CD4-positive, alpha-beta T cell treated with Interleukin-6 for 4 hours (primary cell): Measurements from ENCODE around the gene CCT3.

Experiments used
- DNase-seq: peaks from one replicate; pipeline ENCODE4 v3.0.0-alpha.2; 2020; ENCODE audit warnings: mixed read lengths

Gene CCT3

DNA sequence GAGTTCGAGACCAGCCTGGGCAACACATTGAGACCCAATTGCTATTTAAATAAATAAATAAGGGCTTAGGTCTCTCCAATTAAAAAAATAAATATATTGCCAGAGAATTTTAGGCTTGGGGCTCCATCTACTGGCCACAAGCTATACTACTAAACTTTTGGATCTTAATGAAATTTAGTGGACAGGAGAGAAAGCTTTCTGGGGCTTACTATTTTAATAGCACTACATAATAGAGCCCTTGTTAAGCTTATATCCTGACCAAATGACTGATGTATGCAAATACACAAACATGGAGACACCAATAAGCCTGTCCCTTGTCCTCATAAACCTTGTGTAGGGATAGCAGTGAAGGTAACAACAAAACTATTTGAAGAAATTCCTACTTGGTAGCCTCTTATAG lies 18.4 kb downstream of the CCT3 start:
- DNase-seq, result peak; percentile 21

DNA sequence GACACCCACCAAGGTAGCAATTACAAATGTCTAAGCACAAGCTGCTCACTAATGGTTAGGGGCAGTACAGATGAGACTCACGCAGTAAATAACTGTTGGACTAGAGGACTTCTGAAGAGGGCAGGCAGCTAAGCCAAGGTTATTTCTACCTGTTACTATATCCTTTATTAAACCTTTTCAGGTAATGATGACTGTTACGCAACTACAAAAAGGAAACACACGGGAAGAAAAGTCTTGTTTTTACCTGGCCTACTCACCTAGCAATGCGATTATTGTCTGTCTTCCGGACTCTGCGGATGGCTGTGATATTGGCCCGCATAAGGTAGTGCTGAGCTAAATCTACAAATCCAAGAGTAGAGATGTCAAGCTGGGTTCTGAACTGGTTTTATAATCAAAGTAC lies 21.2 kb downstream of the CCT3 start:
- DNase-seq, result no peak

DNA sequence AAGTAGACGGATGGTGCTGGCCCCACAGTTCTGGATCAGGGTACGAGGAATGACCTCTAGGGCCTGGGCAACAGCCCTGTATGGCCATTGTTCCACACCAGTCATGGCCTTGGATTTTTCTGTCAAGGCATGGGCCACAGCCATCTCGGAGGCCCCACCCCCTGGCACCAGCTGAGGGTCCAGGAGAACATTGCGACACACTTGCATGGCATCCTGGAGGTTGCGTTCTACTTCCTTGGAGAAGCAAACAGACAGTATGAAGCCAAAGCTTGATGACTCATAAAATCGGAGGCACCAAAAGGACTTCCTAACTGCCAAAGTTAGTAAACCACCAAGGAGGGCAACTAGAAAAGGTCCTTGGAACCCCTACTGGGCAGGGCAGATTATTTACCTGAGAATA lies 27.1 kb downstream of the CCT3 start:
- DNase-seq, result no peak

DNA sequence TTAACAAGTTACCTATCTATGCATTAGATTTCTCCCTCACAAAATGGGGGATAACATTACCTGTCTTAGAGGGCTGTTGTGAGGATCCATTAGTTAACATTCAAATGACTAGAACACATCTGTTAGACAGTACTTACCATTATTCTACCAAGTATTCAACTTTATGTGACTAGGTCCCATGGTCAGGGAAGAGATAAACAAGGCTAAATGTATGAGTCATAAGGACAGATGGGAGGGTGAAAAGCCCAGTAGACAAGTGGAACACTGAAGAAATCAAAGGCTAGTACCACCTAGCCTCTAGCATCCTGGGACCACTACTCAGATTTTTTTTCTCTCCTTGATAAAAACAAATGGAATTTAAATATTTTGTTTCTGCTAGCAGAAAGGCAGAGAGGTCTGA lies 30.0 kb downstream of the CCT3 start:
- DNase-seq, result no peak

DNA sequence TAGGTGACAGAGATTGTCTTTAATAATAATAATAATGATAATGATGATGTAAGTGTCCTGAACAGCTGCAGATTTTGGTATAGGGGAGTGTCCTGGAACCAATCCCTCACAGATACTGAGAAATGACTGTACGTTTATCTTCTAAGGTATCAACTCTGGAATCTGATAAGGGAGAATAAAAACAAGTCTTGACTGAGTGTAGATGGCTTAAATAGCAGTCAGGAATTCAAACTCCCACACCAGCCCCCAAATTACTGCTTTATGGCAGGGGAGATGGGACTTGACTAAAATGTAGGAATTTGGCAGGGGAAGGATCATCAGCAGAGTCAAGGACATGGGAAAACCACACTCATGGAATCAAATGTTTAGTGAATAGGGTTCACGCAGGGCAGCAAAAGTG lies 32.9 kb downstream of the CCT3 start:
- no peak for DNase-seq

DNA sequence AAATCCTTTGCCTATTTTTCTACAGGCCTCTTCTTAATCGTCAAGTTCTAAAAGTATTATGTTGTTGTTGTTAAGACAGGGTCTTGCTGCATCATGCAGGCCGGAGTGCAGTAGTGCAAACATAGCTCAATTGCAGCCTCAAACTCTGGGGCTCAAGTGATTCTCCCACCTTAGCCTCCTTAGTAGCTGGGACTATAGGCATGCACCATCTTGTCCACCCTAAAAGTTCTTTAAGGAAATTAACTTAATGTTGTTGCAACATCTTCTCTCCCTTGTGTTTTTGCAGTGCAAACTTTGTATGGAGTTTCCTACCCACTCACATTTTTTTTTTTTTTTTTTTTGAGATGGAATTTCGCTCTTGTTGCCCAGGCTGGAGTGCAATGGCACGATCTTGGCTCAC lies 34.9 kb downstream of the CCT3 start:
- no peak for DNase-seq

DNA sequence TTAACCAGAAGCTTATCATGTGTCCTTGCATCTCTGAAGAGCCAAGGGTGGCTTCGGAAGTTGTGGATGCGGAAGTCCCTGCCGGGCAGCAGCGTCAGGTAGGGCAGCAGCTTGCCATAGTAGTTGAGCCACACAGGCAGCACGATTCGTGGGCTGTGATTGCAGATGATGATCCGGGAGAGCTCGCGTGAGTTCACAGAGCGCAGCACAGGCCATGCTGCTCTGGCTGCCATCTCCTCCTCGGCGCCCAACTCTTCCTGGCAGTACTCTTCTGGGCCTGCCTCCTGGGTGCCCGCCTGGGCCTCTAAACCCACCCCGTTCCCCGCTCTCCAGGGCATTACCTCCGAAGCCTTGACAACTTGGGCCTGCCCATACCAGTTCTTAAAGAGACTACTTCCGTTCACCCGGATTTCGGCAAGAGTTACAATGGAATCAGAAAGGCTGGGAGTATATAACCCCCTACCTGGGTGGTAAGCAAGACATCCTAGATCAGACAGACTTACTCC lies 39.2 kb downstream of the CCT3 start, which contains the start of gene VHLL:
TSS of gene VHLL (minus strand) at position 456 of the 506 bp plus-strand sequence. CDS start at position 338, 118 bp downstream.
- DNase-seq, result no peak

DNA sequence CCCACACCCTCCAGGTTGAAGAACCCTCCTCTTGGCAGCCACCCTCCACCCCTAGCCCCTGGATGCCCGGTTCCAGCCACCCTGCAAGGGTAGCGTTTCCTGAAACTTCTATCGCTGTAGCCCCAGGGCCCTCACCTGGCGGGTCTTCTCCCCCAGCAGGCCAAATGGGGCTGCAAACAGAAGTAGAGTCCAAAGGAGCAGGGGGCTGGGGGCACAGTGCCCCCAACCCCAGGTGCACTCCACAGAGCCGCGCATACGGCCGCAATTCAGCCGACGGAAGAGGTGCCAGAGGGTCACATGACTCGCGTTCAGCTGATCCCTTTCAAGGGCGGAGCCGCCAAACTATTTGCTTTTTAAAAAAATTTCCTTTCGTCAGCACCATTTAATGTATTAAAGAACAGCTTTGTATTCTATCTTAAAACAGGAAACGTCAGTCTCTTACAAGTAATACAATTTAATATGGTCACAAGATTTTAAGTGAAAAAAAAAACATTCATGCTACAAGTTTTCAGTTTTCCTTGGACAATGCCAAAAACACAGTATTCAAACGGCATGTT lies 42.6 kb downstream of the CCT3 start, which contains the start of gene GLMP:
TSS of gene GLMP (minus strand) at position 289 of the 557 bp plus-strand sequence. CDS start at position 255, 34 bp downstream.
- DNase-seq, result peak; percentile 69

DNA sequence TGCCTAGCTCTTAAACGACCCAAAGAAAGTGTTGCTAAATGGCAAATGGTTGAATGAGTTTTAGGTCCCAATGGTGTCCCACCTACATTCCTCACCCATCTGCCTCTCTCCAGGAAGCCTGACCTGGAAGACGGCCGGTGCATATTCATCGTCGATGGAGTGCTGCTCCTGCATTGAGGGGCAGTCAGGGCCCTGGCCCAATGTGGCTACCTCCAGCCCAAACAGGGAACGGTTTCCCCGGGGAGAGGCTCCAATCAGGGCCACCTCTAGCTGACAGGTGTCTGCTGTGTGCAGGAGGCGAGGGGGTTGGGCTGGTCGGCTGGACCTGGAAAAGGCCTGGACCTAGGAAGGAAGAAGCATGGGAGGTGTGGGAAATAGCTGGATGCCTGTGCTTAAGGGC lies 44.2 kb downstream of the CCT3 start:
- DNase-seq, result no peak

DNA sequence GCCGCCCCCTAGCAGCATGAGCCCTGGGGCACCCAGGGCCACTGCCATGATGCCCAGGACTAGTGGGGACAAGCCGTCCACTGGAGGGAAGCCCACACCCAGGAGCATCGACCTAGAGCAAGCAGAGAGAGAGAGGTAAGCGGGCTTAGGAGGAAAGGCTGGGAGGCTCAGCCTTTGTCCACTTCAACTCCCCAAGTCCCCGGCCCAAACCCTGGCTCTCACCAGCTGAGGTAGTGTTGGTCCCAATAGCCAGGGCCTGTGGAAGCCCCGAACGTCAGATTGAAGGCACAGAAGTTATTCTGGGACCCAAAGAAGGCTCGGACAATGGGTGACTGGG lies 45.0 kb downstream of the CCT3 start:
- no peak for DNase-seq

DNA sequence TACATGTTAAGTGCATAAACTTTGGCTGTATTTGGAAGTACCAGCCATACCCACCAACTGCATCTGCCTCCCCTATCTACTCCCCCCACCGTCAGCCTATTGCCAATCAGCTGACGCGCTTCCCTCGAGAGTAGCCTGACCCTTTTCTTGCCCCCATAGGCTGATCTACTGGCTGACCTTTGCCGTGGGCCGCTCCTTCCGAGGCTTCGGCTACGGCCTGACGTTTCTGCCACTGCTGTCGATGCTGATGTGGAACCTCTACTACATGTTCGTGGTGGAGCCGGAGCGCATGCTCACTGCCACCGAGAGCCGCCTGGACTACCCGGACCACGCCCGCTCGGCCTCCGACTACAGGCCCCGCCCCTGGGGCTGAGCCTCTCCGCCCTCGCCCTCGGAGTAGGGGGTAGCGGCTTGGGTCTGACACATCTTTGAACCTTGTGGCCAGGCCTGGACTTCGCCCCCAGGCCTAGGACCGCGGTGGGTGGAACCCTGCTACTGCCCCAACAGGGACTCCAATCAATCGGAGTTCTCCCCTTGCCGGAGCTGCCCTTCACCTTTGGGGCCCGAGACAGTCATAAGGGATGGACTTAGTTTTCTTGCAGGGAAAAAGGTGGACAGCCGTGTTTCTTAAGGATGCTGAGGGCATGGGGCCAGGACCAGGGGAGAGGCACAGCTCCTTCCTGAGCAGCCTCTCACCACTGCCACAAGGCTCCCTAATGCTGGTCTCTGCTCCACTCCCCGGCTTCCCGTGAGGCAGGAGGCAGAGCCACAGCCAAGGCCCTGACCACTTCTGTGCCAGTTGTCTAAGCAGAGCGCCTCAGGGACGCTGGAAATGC lies 46.6 kb downstream of the CCT3 start:
- DNase-seq, result peak; percentile 35

DNA sequence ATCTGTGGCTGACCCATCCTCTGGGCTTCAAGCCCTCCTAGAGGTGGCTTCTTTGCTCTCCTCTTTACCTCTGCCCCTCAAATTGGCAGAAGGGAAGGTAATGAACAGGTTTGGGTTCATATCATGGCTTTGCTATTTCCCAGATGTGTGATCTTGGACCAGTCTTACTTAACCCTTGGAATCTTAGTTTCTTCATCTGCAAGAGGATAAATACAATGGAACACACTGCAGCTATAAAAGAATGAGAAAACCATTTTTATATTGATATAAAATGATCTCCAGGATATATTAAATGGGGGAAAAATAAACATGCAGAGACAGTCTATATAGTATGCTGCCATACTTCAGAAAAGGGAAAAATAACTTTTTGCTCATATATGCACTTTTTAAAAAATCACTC lies 48.2 kb downstream of the CCT3 start:
- DNase-seq, result no peak

DNA sequence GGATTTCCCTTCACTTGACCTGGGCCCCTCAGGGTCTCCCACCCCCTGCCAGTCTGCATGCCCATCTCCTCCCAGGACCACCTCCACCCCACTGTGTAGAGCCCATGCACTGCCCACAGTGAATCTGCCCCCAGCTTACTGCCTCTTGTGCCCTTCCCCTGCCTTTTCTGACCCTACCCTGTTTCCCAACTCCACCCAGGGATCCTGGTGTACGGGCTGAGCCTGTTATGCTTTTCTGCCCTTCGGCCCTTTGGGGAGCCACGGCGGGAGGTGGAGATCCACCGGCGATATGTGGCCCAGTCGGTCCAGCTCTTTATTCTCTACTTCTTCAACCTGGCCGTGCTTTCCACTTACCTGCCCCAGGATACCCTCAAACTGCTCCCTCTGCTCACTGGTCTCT lies 52.0 kb downstream of the CCT3 start:
- DNase-seq, result no peak

DNA sequence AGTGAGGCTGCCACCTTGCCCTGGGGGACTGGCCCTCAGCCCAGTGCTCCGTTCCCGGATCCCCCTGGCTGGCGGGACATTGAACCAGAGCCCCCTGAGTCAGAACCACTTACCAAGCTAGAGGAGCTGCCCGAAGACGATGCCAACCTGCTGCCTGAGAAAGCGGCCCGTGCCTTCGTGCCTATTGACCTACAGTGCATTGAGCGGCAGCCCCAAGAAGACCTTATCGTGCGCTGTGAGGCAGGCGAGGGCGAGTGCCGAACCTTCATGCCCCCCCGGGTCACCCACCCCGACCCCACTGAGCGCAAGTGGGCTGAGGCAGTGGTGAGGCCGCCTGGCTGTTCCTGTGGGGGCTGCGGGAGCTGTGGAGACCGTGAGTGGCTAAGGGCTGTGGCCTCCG lies 52.7 kb downstream of the CCT3 start:
- no peak for DNase-seq

DNA sequence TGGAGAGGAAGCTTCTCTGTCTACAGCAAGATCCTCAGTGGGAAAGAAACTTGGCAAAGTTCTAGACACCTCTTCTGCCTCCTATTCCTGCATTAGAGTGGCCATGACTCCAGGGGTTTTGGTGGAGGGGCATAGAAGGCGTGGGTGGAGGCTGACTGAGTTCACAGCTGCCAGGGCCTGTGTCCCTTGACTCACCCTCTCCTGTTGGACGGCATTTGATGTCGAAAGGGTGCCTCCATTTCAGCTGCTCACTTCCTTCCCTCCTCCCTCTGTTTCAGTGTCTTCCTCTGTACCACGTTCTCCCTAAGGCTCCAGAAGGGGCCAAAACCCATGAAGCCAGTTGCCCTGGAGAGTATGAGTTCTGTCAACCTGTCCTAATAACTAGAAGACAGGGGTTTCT lies 53.3 kb downstream of the CCT3 start:
- DNase-seq, result no peak

DNA sequence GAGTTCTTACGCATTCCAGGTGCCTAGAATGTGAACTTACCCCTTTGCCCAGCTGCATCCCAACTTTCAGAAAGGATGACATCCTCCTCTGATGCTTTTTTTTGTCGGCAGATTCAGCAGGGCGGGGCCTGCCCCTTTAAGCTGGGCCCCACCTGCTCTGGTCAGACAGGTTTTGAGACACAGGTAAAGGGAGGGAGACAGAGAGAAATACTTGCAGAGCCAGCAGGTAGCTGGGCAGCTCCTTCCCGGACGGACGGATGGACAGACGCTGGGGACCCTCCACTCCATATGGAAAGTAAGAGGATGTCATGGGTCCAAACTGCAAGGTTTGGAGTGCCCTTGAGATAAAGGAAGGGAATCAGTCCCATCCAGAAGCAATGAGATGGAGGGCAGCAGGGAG lies 54.0 kb downstream of the CCT3 start, which contains the start of gene TMEM79:
TSS of gene TMEM79 (plus strand) at position 214 of the 400 bp plus-strand sequence. CDS start 902 bp downstream, outside the sequence.
- no peak for DNase-seq

DNA sequence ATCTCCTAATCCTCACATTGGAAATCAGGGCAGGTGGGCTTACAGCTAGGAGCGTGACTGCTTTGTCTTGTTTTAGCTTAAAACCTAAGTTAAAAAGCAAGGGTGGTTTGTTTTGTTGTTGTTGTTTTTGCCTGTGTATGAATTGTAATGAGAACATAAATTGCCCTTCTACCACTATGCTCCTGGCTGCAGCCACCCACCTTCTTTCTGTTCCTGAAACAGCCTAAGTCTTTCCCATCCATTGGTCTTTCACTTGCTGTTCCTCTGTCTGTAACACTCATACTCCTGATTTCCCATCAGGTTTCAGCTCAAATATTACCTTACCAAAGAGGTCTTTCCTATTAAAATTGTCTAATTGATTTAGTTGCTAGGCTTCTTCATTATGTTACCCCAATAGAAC lies 54.6 kb downstream of the CCT3 start:
- no peak for DNase-seq

DNA sequence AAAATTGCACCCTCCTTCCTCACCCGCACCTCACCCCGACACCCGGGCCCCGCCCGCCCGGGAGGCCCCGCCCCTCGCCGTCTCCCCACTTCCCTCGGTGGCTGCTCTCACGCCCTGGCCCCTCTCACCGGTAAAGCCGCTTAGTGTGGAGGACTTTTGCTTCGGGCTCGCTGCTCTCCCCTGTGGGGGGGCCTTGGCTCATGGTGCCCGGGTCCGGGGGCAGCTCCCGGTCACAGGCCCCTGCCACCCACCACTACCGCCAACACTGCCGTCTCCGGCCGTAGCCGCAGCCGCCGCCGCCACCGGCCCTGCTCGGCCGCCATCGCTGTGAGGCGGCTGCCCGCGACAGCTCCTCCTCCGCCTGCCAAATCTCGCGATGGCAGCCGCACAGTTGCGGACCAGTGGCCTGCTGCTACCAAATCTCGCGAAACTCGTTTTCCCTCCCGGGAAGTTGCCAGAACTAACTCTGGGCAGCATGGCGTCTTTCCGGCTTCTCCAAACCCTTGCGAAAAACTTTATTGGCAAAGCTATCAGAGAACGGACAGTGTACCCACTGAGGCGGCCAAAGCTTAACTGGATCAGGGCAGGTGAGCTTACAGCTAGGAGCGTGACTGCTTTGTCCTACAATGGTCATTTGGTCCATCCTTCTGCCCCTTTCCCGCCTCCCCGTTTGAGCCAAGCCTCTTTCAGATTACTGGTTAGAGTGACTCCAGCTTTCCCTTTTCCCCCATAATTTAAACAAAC lies 55.4 kb downstream of the CCT3 start, which contains the start of gene SMG5:
TSS of gene SMG5 (minus strand) at position 347 of the 744 bp plus-strand sequence. CDS start at position 202, 145 bp downstream.
- peak; percentile 96 for DNase-seq

DNA sequence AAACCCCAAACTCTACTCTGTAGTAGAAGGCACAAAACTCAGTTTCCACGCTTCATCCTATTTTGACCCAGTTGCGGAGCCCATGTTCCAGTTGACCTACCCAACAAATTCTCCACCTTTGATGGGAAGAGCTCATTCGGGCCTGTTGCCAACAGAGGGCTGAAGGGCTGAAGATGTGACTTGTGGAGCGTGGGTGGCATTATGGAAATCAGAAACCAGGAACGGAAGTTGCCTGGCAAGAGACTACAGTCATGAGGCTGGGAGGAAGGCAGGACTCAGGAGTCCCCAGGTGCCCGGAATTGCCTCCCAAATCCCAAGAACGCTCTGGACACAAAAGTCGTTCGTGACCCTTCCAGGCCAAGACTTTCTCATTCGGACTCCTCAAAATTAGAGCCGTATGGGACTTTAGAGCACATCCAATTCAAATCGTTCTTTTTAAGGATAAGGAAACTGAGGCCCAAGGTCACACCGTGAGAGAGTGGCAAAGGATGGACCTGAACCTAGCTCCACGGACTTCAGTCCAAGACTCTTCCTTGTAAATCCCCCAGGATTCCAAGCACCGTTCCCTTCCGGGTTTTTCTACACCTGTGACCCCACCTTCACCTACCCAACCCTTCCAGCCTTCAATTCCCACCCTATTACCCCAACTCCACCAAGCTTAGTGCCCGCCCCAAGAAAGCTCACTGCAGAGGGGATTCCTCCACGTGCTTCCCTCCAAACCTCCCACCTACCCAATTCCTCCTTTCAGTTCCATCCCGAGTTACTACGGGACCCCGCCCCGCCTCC lies 56.2 kb downstream of the CCT3 start:
- DNase-seq, result no peak

DNA sequence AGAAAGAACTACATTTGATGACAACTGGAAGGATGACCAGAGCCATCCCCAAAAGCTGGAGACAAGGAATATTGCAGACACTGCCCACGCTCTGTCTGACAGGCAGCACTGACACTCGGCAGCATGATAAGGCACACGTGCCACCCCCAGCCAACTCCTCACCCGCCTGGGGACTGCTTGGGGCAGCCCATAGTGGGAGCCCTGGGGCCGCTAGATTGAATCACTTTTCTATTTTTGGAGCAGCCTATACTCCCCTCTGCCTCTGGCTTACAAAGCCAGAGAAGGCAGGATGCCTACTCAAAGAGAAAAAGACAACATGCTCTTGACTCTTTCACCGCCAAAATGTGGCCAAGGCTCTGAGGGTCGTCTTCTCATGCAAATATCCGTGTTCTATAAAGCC lies 56.8 kb downstream of the CCT3 start:
- no peak for DNase-seq

DNA sequence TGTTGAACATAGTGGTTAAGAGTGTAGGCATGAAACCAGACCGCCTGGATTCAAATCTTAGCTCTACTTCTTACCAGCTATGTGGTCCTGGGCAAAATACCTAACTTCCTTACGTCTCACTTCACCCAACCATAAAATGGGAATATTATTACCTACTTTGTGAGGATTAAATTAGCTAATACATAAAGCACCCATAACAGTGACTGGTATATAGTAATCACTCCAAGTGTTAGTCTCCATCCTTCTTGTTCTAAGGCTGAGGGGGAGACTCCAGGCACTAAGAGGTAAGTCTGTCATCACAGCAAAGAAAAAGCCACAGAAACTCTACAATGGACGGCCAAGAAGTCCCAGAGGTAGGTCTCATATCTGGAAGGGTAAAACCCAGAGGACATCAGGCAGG lies 58.3 kb downstream of the CCT3 start:
- DNase-seq, result no peak

DNA sequence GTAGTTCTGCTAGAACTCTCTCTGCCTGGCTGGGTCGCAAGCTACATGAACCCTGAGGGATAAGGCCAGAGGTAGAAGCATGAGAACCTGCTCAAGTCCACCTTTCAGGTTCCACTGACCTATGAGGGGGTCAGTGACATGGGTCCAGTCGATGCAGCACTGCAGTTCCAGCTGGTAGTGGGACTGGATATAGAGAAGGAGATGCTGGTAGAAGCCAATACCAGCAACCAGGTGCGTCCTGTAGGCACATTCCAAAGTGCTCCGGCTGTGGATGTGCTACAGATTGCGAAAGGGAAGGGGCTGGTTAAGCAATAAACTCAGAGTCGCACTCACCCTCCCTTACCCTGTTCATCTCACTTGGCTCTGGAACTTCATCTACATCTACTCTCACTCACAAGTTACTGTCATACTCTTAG lies 61.1 kb downstream of the CCT3 start:
- DNase-seq, result no peak

DNA sequence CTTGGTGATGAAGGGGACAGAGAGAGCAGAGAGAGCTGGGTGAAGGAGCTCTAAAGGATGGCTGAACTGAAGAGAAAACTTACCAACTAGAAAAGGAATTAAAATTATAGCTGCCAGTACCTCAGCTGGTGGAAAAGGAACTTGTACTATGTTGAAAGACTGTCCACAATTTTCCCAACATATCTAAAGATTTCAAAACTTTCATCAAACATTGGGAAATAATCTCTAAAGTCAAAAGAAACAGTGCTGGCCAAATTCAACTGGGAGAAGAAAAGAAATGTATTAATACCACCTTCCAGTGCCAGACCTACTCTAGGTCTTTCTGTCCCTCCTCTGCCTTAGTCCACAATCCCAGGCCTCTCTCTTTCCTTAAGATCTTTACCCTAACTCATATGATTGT lies 61.6 kb downstream of the CCT3 start:
- no peak for DNase-seq
